Activated CD4-positive, alpha-beta memory T cell treated with anti-CD3 and anti-CD28 coated beads for 36 hours (primary cell): Measurements from ENCODE around the gene C2orf81. TPM values are rescaled to one million over a fixed set of nuclear protein-coding genes. Genes with fewer than 3 reads are reported as not detected.

Source experiments
- CTCF ChIA-PET: fragments of 350-600 bp; sonication (Branson Sonifier 250); formaldehyde crosslinking; loops from one replicate; lab custom pipeline; 2021; ENCODE audit warnings: antibody characterized with exemption, inconsistent platforms; lab: Charles Lee
- POLR2A ChIA-PET: fragments of 350-600 bp; sonication (Branson Sonifier 250); formaldehyde crosslinking; loops from one replicate; lab custom pipeline; 2021; ENCODE audit warnings: antibody characterized with exemption; lab: Charles Lee
- DNase-seq: peaks from one replicate; pipeline ENCODE4 v3.0.0-alpha.2; 2020
- H3K27ac Mint-ChIP-seq: one replicate; pipeline ENCODE4 v1.8.0; 2021; ENCODE audit warnings: mixed read lengths
- H3K27me3 Mint-ChIP-seq: one replicate; pipeline ENCODE4 v1.8.0; 2021; ENCODE audit warnings: mixed read lengths
- H3K36me3 Mint-ChIP-seq: one replicate; pipeline ENCODE4 v1.8.0; 2021; ENCODE audit warnings: mixed read lengths
- H3K4me1 Mint-ChIP-seq: one replicate; pipeline ENCODE4 v1.8.0; 2021; ENCODE audit warnings: low read depth, mixed read lengths
- H3K4me3 Mint-ChIP-seq: one replicate; pipeline ENCODE4 v1.8.0; 2021; ENCODE audit warnings: mild to moderate bottlenecking, mixed read lengths
- H3K9me3 Mint-ChIP-seq: one replicate; pipeline ENCODE4 v1.8.0; 2021; ENCODE audit warnings: mixed read lengths
- intact Hi-C: fragments of 100-400 bp; cut with micrococcal nuclease; formaldehyde crosslinking; loops from one replicate; pipeline ENCODE4 v1.15.1; 2023
- total RNA-seq, 2 experiments: library from RNA; stranded (reverse); gene quantifications; one replicate each; pipeline ENCODE4 v1.2.3, GENCODE V29; 2021

Gene C2orf81
- total RNA-seq, 2 experiments from 2014 or later, result 2.4 to 2.8 TPM

GRCh38 chr2:74420006-74420405, 1.4 kb downstream of the C2orf81 start:
- DNase-seq, result no peak
- Mint-ChIP-seq H3K27ac (no peak overlapping the region), H3K27me3 (no peaks in the 10 kb centered on the region), H3K4me3 (peak overlapping the region; percentile 43), H3K9me3 (no peaks in the 10 kb centered on the region), H3K4me1 (peaks cover 24% of the 10 kb centered on the region), H3K36me3 (peaks cover 1% of the 10 kb centered on the region)
- intact Hi-C loops, result no loop called here
- CTCF ChIA-PET, result no interaction called here
- POLR2A ChIA-PET, result interaction anchor here (3.4 kb wide), 1 partner anchor 35 kb away, joined by 10 read pairs; the partner anchor contains the start of gene INO80B

- ChIA-PET POLR2A (no interaction called here), CTCF (interaction anchor here (0.6 kb wide), 1 partner anchor 18 kb away, joined by 3 read pairs; no protein-coding TSS in a partner anchor)
- H3K27me3 Mint-ChIP-seq, result peaks cover 2% of the 10 kb centered on the region
- DNase-seq, result no peak
- H3K36me3 Mint-ChIP-seq, result no peaks in the 10 kb centered on the region
- H3K27ac Mint-ChIP-seq, result no peak overlapping the region
- H3K4me3 Mint-ChIP-seq, result no peak overlapping the region
- H3K9me3 Mint-ChIP-seq, result no peaks in the 10 kb centered on the region
- peaks cover 24% of the 10 kb centered on the region for H3K4me1 Mint-ChIP-seq
- intact Hi-C loops, result no loop called here
Measured at GRCh38 chr2:74419345-74419744, 2.1 kb downstream of the C2orf81 start.

DNA sequence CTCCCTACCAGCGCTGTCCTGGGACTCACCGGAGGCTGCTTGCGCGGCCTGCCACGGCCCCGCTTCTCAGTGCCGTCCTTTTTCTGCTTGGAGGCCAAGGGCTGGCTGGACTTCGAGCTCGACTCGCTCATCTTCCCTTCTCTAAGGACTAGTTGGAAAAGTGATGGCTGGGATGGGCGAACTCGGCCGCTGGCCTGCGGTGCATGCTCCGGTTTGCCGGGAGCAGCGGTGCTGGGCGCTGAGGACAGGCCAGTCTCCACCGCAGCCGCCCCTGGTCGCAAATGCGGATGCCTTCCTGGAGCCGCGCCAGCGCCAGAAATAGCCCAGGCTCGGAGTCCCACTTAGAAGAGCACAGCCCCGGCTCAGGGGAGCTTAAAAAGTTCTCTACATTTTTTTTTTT, 3.1 kb downstream of the C2orf81 start:
- intact Hi-C loops, result no loop called here
- ChIA-PET POLR2A (no interaction called here), CTCF (no interaction called here)
- DNase-seq, result no peak
- H3K27ac Mint-ChIP-seq, result no peak overlapping the region
- peaks cover 22% of the 10 kb centered on the region for H3K4me1 Mint-ChIP-seq
- no peaks in the 10 kb centered on the region for H3K36me3 Mint-ChIP-seq
- peaks cover 7% of the 10 kb centered on the region for H3K27me3 Mint-ChIP-seq
- H3K4me3 Mint-ChIP-seq, result no peak overlapping the region
- H3K9me3 Mint-ChIP-seq, result no peaks in the 10 kb centered on the region

DNA sequence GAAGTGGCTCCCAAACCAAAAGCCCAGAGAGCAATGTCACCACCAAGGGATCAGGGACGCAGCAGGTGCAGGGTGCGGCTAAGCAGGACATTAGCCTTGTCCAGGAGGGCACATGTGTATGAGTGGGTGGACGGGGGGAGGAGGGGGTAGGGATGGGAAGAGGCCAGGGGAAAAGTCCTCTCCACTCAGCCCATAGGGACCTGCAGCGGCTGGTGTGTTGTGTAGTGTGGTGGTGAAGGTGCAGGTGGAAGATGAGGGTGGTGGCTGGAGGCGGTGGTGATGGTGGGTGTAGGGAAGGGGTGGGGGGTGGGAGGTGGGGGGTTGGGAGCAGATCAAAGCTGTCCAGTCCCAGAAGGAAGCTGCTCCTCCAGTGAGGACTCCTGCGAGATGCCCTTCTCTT, 3.7 kb downstream of the C2orf81 start:
- Mint-ChIP-seq H3K4me1 (peaks cover 18% of the 10 kb centered on the region), H3K4me3 (no peak overlapping the region), H3K9me3 (no peaks in the 10 kb centered on the region), H3K27ac (no peak overlapping the region), H3K36me3 (no peaks in the 10 kb centered on the region), H3K27me3 (peaks cover 10% of the 10 kb centered on the region)
- ChIA-PET CTCF (no interaction called here), POLR2A (no interaction called here)
- no peak for DNase-seq
- intact Hi-C loops, result no loop called here

- no peaks in the 10 kb centered on the region for H3K36me3 Mint-ChIP-seq
- POLR2A ChIA-PET, result no interaction called here
- peaks cover 10% of the 10 kb centered on the region for H3K27me3 Mint-ChIP-seq
- H3K4me3 Mint-ChIP-seq, result no peak overlapping the region
- H3K9me3 Mint-ChIP-seq, result no peaks in the 10 kb centered on the region
- H3K27ac Mint-ChIP-seq, result no peak overlapping the region
- CTCF ChIA-PET, result no interaction called here
- H3K4me1 Mint-ChIP-seq, result peaks cover 15% of the 10 kb centered on the region
- no peak for DNase-seq
- intact Hi-C loops, result no loop called here
Measured at GRCh38 chr2:74417197-74417596, 4.2 kb downstream of the C2orf81 start.

GRCh38 chr2:74416778-74417177, 4.6 kb downstream of the C2orf81 start:
- intact Hi-C loops, result no loop called here
- Mint-ChIP-seq H3K27ac (no peak overlapping the region), H3K4me1 (peaks cover 15% of the 10 kb centered on the region), H3K27me3 (peaks cover 10% of the 10 kb centered on the region), H3K4me3 (no peak overlapping the region), H3K36me3 (no peaks in the 10 kb centered on the region), H3K9me3 (no peaks in the 10 kb centered on the region)
- POLR2A ChIA-PET, result no interaction called here
- CTCF ChIA-PET, result no interaction called here
- no peak for DNase-seq

DNA sequence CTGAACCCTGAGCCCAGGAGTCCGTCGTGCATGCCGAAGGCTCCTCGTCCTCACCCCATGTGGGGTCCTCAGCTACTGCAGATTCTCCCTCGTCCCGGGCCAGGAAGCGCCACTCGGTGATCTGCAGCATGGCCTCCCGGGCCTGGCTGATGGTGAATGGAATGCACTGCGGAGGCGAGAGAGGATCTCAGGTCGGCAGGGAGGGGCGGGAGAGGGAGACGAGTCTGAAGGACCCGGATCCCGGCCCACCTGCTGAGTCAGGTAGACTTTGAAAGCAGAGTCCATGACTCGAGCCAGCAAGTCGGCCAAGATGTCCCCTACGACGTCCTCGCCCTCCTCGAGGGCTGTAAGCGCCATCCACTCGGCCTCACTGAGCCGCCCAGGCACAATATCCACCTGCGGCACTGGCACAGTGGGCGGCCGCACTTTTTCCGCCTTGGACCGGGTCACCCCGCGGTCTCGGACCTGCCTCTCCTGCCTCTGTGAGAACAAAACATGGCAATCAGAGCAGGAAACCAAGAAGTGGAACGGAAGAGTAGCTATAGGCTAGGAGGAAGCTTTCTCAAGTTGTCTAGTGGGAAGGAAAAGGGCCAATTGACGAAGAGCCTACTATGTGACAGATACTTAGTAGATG, 5.5 kb downstream of the C2orf81 start:
- no peak overlapping the region for H3K27ac Mint-ChIP-seq
- H3K27me3 Mint-ChIP-seq, result peaks cover 10% of the 10 kb centered on the region
- ChIA-PET CTCF (interaction anchor here (1.0 to 1.2 kb wide), 2 partner anchors 18 to 166 kb away, joined by 4 read pairs; no protein-coding TSS in a partner anchor), POLR2A (no interaction called here)
- H3K36me3 Mint-ChIP-seq, result no peaks in the 10 kb centered on the region
- peaks cover 10% of the 10 kb centered on the region for H3K4me1 Mint-ChIP-seq
- peak overlapping the region; percentile 58 for H3K4me3 Mint-ChIP-seq
- DNase-seq, result no peak
- intact Hi-C loops, result no loop called here
- H3K9me3 Mint-ChIP-seq, result no peaks in the 10 kb centered on the region

- H3K36me3 Mint-ChIP-seq, result no peaks in the 10 kb centered on the region
- H3K4me1 Mint-ChIP-seq, result peaks cover 4% of the 10 kb centered on the region
- H3K27me3 Mint-ChIP-seq, result peaks cover 10% of the 10 kb centered on the region
- no peak overlapping the region for H3K27ac Mint-ChIP-seq
- H3K4me3 Mint-ChIP-seq, result peak overlapping the region; percentile 58
- intact Hi-C loops, result no loop called here
- peak; percentile 38 for DNase-seq
- CTCF ChIA-PET, result interaction anchor here (1.0 to 1.2 kb wide), 3 partner anchors 17 to 165 kb away, joined by 4 to 5 read pairs (median 4); no protein-coding TSS in a partner anchor
- H3K9me3 Mint-ChIP-seq, result no peaks in the 10 kb centered on the region
- POLR2A ChIA-PET, result no interaction called here
Measured at GRCh38 chr2:74414881-74415761, 6.3 kb downstream of the C2orf81 start.

DNA sequence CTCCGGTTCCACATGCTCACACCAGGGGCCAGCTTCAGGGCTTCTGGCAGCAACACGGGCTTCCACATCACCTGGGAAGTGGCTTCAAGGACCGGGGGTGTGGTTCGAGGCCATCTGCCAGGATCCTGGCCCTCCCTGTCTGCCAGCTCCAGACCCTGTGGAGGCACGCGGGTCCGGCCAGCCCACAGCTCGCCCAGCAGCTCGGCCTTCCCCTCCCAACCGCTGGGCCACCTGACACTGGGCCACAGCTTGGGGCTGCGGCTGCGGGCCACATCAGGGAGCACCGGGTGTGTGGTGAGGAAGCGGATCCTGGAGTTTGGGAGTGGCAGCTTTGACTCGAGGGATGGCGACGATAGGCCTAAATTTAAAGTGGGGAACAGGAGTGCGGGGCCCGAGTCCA, 7.0 kb downstream of the C2orf81 start:
- Mint-ChIP-seq H3K9me3 (no peaks in the 10 kb centered on the region), H3K4me3 (peak overlapping the region; percentile 12), H3K36me3 (no peaks in the 10 kb centered on the region), H3K27me3 (peaks cover 11% of the 10 kb centered on the region), H3K27ac (no peak overlapping the region), H3K4me1 (peaks cover 4% of the 10 kb centered on the region)
- ChIA-PET CTCF (interaction anchor here (0.9 to 1.1 kb wide), 2 partner anchors 19 to 593 kb away, joined by 3 to 5 read pairs; no protein-coding TSS in a partner anchor), POLR2A (no interaction called here)
- no peak for DNase-seq
- intact Hi-C loops, result no loop called here

- H3K36me3 Mint-ChIP-seq, result no peaks in the 10 kb centered on the region
- no peak overlapping the region for H3K27ac Mint-ChIP-seq
- CTCF ChIA-PET, result interaction anchor here (1.6 kb wide), 1 partner anchor 22 kb away, joined by 5 read pairs; no protein-coding TSS in a partner anchor
- no peaks in the 10 kb centered on the region for H3K9me3 Mint-ChIP-seq
- H3K27me3 Mint-ChIP-seq, result peaks cover 12% of the 10 kb centered on the region
- no peak overlapping the region for H3K4me3 Mint-ChIP-seq
- POLR2A ChIA-PET, result no interaction called here
- intact Hi-C loops, result no loop called here
- peaks cover 4% of the 10 kb centered on the region for H3K4me1 Mint-ChIP-seq
- no peak for DNase-seq
Measured at GRCh38 chr2:74413001-74413698, 8.3 kb downstream of the C2orf81 start.

GRCh38 chr2:74407682-74408081, 13.7 kb downstream of the C2orf81 start:
- no peaks in the 10 kb centered on the region for H3K9me3 Mint-ChIP-seq
- DNase-seq, result no peak
- H3K4me3 Mint-ChIP-seq, result no peak overlapping the region
- intact Hi-C loops, result no loop called here
- POLR2A ChIA-PET, result no interaction called here
- CTCF ChIA-PET, result interaction anchor here (1.4 kb wide), 1 partner anchor 73 kb away, joined by 4 read pairs; no protein-coding TSS in a partner anchor
- H3K27me3 Mint-ChIP-seq, result peaks cover 2% of the 10 kb centered on the region
- no peak overlapping the region for H3K27ac Mint-ChIP-seq
- no peaks in the 10 kb centered on the region for H3K36me3 Mint-ChIP-seq
- H3K4me1 Mint-ChIP-seq, result no peaks in the 10 kb centered on the region

DNA sequence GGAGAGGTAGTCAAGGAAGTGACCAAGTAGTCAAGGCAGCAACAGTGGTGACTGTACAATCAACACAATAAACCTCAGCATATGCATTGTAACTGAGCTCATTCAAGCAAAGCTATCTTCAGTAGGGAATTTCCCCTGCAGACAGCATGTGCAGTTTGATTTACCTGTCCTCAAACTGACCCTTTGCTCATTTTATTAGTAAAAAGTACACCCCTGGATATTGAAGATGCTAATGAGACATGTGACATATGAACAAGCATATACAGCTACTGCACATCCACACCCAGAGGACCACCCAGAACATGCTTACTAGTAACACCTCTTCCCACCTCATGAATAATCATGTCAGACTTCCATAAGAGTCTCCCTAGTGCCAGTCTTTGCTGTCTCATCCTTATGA, 15.4 kb downstream of the C2orf81 start:
- ChIA-PET CTCF (interaction anchor here (1.0 kb wide), 1 partner anchor 182 kb away, joined by 3 read pairs; no protein-coding TSS in a partner anchor), POLR2A (no interaction called here)
- intact Hi-C loops, result no loop called here
- Mint-ChIP-seq H3K4me3 (no peak overlapping the region), H3K4me1 (no peaks in the 10 kb centered on the region), H3K9me3 (no peaks in the 10 kb centered on the region), H3K27me3 (peaks cover 3% of the 10 kb centered on the region), H3K36me3 (no peaks in the 10 kb centered on the region), H3K27ac (no peak overlapping the region)
- DNase-seq, result no peak
